A673 (cell line): ENCODE results near the gene KREMEN1. TPM values are rescaled to one million over a fixed set of nuclear protein-coding genes. Genes with fewer than 3 reads are reported as not detected.

Experiments used
- BruUV-seq: library from RNA; stranded (reverse); fragments of 400-500 nt; replicated peaks from 2 replicates; lab custom pipeline; 2021; lab: Mats Ljungman, UMichigan
- CTCF ChIA-PET: fragments of 300-600 bp; sonication (Branson Sonifier 250); formaldehyde crosslinking; loops from one replicate; lab custom pipeline; 2022; ENCODE audit warnings: antibody characterized with exemption; lab: Charles Lee
- POLR2A ChIA-PET: fragments of 300-600 bp; sonication (Branson Sonifier 250); formaldehyde crosslinking; loops from one replicate; lab custom pipeline; 2022; ENCODE audit warnings: antibody characterized with exemption; ENCODE audit not compliant: low non-redundant PET; lab: Charles Lee
- DNase-seq: peaks from one replicate; pipeline ENCODE4 v3.0.0-alpha.2; 2015; ENCODE audit warnings: low spot score
- H3K27ac ChIP-seq: fragments of 200-600 bp; sonication (generic); 2 replicates; pipeline ENCODE4 v1.5.1; 2016; ENCODE audit warnings: mixed run types, low read depth, mild to moderate bottlenecking, mixed read lengths, antibody characterized with exemption, low read length; ENCODE audit not compliant: poor library complexity, severe bottlenecking
- H3K27me3 ChIP-seq: fragments of 200-600 bp; sonication (generic); replicated peaks from 2 replicates; pipeline ENCODE4 v1.6.1; 2017; ENCODE audit warnings: mixed run types, low read depth, mild to moderate bottlenecking, mixed read lengths, antibody characterized with exemption, low read length; ENCODE audit not compliant: insufficient read depth, poor library complexity
- H3K36me3 ChIP-seq: fragments of 200-600 bp; sonication (generic); 2 replicates; pipeline ENCODE4 v1.6.1; 2016; ENCODE audit warnings: mixed run types, mild to moderate bottlenecking, mixed read lengths, antibody characterized with exemption, low read length; ENCODE audit not compliant: insufficient read depth, poor library complexity, severe bottlenecking
- H3K4me1 ChIP-seq: fragments of 200-600 bp; sonication (generic); 2 replicates; pipeline ENCODE4 v1.6.1; 2017; ENCODE audit warnings: mixed run types, mild to moderate bottlenecking, mixed read lengths, antibody characterized with exemption, low read length; ENCODE audit not compliant: insufficient read depth, poor library complexity, severe bottlenecking
- H3K4me3 ChIP-seq: fragments of 200-600 bp; sonication (generic); 2 replicates; pipeline ENCODE4 v1.5.1; 2016; ENCODE audit warnings: low read depth, mixed run types, mild to moderate bottlenecking, mixed read lengths, low read length; ENCODE audit not compliant: poor library complexity, severe bottlenecking
- H3K9me3 ChIP-seq: fragments of 200-600 bp; sonication (generic); 2 replicates; pipeline ENCODE4 v1.6.1; 2016; ENCODE audit warnings: mixed run types, low read depth, mild to moderate bottlenecking, mixed read lengths, antibody characterized with exemption, low read length; ENCODE audit not compliant: poor library complexity, severe bottlenecking
- CTCF ChIP-seq: fragments of 300-800, 200-600 bp; sonication (generic); conservative IDR thresholded peaks from 2 replicates; pipeline ENCODE4 v1.5.1; 2017; ENCODE audit warnings: low read depth, mild to moderate bottlenecking, antibody characterized with exemption, low read length, moderate library complexity, mixed read lengths
- EZH2 ChIP-seq: fragments of 200-600 bp; sonication (generic); IDR thresholded peaks from 2 replicates; pipeline ENCODE4 v1.6.1; 2017; ENCODE audit warnings: borderline replicate concordance, low read depth, mild to moderate bottlenecking, mixed read lengths, antibody characterized with exemption, low read length; ENCODE audit not compliant: poor library complexity, severe bottlenecking
- intact Hi-C: fragments of 100-400 bp; cut with micrococcal nuclease; formaldehyde crosslinking; loops from one replicate; pipeline ENCODE4 v1.10.0; 2022; ENCODE audit not compliant: unreplicated experiment
- total RNA-seq: library from RNA; stranded (reverse); gene quantifications from 2 replicates; pipeline ENCODE4 v1.2.3, GENCODE V29; 2021

Gene KREMEN1
- total RNA-seq, 1 experiment from 2014 or later: 4.2 TPM

- no peaks in the 10 kb centered on the region for H3K36me3 ChIP-seq
- CTCF ChIA-PET: no interaction called here
- H3K4me3 ChIP-seq: no peak overlapping the region
- POLR2A ChIA-PET: no interaction called here
- no peak for DNase-seq
- BruUV-seq: no TSS peak
- H3K9me3 ChIP-seq: no peaks in the 10 kb centered on the region
- no peak overlapping the region for H3K27ac ChIP-seq
- no peaks in the 10 kb centered on the region for H3K27me3 ChIP-seq
- intact Hi-C loops: no loop called here
- TF ChIP-seq CTCF (no peak), EZH2 (no peak)
- H3K4me1 ChIP-seq: peaks cover 7% of the 10 kb centered on the region
These were observed 40.8 kb upstream of the KREMEN1 start for GRCh38 chr22:29032014-29032475.

GRCh38 chr22:29032584-29032983 is 40.3 kb upstream of the KREMEN1 start:
- no peak overlapping the region for H3K27ac ChIP-seq
- no TSS peak for BruUV-seq

DNA sequence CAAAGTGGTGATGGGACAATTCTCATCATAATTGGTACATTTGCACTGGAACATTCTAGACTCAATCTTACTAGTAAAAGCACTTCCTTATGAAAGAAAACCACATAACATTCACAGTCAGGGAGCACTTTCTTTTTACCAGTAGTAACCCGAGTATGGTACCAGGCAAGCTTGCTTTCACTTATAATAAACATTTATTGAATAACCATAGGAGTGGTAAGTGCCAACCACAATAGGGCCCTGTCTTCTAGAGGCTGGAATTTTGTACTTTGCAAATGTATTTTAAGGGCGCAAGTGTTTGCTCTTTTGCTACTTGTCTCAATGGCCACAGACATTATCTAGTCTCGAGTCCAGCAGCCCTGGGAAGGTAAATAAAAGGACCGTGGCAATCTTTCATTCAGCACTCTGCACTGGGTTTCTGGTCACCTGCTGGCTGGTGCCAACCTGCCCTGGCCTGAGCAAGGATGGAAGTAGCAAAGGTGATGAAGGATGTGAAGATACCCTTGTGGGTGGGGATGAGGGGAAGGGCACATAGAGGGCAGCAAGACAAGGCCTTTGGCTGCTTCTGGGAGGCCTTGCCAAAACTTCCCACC is 35.4 kb upstream of the KREMEN1 start:
- no peaks in the 10 kb centered on the region for H3K27me3 ChIP-seq
- no TSS peak for BruUV-seq
- no peaks in the 10 kb centered on the region for H3K9me3 ChIP-seq
- no peak overlapping the region for H3K27ac ChIP-seq
- POLR2A ChIA-PET: no interaction called here
- no peaks in the 10 kb centered on the region for H3K4me1 ChIP-seq
- TF ChIP-seq EZH2 (no peak), CTCF (no peak)
- CTCF ChIA-PET: no interaction called here
- H3K36me3 ChIP-seq: no peaks in the 10 kb centered on the region
- intact Hi-C loops: no loop called here
- no peak for DNase-seq
- no peak overlapping the region for H3K4me3 ChIP-seq

More at GRCh38 chr22:29032584-29032983, 40.3 kb upstream of the KREMEN1 start:
- no peaks in the 10 kb centered on the region for H3K36me3 ChIP-seq
- no peak for TF ChIP-seq EZH2
- no peak for TF ChIP-seq CTCF
- H3K27me3 ChIP-seq: no peaks in the 10 kb centered on the region
- intact Hi-C loops: no loop called here
- ChIA-PET POLR2A (no interaction called here), CTCF (no interaction called here)
- no peak overlapping the region for H3K4me3 ChIP-seq
- peaks cover 7% of the 10 kb centered on the region for H3K4me1 ChIP-seq
- no peak for DNase-seq
- H3K9me3 ChIP-seq: no peaks in the 10 kb centered on the region
